DMS114 treated with DMSO at 0.1 percent for 48 hours (cell line): ENCODE measurements around the gene CNR1.
"Not testable (repeated sequence)": the region's sequence is repeated elsewhere in the genome, so short reads cannot be mapped to it uniquely, and the experiment has no call there.

Source experiments
- DNase-seq: peaks from one replicate; lab custom pipeline; 2025; ENCODE audit not compliant: unreplicated experiment; lab: John Stamatoyannopoulos, UW

CNR1 gene

GRCh38 chr6:88165844-88166492 is at the start of gene CNR1:
CNR1 (minus strand) TSS chr6:88166347; CDS start chr6:88145274, 21,073 bp downstream.
- DNase-seq = no peak

DNA sequence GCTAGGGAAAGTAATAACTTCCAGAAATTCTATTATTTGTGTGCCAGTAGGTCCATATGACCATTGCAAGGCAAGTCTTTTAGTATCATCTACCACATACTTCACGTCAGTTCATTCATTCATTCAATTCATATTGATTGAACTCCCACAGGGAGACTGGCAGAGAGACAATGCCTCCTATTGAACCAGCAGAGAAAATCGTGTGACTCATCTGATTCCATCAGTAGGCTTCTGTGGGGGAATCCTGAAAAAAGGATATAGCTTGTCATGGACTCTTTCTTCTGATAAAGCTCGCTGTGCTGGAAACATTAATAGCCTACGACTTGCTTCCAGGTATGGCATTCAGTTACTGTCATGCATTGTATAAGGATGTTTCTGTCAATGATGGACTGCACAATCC is 45.3 kb upstream of the CNR1 start:
- no peak for DNase-seq

DNA sequence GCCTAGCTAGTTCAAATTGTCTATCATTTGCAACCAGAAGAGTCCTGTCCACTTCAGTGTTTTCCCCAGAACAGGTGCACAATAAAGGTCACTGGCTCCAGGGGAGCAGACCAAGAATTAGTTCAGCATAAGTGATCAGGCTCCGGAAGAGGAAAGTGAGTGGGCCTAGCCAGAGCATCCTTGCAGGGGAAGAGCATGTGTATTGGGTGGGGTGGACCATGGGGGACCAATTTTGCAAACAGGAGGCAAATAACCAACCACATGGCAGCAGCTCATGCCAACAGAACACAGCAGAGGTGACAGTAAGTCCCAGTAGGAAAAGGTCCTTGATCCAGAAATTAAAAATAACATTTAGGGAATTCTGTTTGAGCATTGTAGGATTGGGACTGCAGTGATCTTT is 43.2 kb upstream of the CNR1 start:
- DNase-seq = no peak

DNA sequence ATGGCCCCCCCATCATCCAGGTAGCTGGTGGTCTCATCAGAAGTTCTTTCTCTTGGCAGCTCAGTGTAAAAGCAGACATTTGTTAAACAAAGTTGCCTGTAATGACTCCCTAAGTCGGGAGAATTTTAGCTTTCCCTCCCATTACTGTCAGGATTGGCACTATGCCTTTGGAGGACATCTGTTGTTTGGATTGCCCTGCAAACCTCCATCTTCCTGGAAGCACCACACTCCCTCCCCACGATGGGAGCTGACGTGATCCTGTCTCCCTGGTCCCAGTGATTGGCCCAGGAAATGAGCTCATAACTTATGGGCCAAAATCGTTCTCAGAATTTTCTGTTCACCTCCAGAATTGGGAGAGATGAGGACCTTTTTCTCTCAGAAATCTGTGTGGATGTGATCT is 42.6 kb upstream of the CNR1 start:
- no peak for DNase-seq

DNA sequence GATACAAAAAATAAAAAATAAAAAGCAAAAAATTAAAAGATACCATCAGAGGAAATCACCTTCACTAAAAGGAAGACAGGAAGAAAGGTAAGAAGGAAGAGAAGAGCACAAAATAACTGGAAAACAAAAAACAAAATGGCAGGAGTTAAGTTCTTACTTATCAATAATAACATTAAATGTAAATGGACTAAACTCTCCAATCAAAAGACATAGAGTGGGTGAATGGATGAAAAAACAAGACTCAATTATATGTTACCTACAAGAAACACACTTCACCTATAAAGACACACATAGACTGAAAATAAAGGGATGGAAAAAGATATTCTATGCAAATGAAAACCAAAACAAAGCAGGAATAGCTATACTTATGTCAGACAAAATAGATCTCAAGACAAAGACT is 35.6 kb upstream of the CNR1 start:
- DNase-seq = not testable (repeated sequence)

GRCh38 chr6:88184921-88185320 is 18.8 kb upstream of the CNR1 start:
- DNase-seq = no peak

- DNase-seq = no peak
Observed at GRCh38 chr6:88183471-88183870, 17.3 kb upstream of the CNR1 start.

- no peak for DNase-seq
Observed at GRCh38 chr6:88179692-88180091, 13.5 kb upstream of the CNR1 start.

- DNase-seq = no peak
Observed at GRCh38 chr6:88177961-88178464, 11.9 kb upstream of the CNR1 start.

DNA sequence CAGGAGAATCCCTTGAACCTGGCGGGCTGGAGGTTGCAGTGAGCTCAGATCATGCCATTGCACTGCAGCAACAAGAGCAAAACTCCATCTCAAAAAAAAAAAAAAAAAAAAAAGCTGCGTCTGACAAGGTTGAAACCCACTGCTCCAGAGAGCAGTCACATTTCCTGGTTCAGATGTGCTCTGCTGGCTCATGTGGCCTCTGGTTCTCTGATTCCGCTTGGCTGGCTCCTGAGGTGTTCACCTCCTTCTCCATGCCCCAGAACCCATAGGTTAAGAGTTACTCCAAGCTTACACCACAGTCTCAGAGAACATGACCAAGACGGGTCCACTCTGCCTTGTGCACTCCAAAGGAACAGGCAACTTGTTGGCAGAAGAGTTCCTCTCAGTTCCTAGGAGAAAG is 8.8 kb upstream of the CNR1 start:
- DNase-seq = no peak

DNA sequence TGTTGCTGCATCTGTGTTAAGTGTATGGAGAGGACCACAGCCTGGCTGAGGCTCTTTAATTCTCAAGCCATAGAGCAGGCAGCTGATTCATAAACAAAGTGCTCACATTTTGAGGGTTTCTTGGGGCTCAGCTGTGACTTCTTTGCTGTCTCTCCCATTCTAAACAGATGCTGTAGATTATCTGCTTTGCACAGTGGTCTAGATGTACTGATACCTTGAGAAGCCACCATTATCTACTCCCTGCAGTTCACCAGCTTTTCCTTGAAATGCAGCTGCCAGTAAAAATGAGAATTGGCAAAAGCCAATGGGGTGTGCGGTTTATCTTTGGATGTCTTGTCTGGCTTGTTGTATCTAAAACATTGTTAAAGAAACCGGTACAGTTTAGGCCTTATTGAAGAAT is 5.2 kb upstream of the CNR1 start:
- no peak for DNase-seq

- no peak for DNase-seq
Observed at GRCh38 chr6:88168362-88168761, 2.2 kb upstream of the CNR1 start.

DNA sequence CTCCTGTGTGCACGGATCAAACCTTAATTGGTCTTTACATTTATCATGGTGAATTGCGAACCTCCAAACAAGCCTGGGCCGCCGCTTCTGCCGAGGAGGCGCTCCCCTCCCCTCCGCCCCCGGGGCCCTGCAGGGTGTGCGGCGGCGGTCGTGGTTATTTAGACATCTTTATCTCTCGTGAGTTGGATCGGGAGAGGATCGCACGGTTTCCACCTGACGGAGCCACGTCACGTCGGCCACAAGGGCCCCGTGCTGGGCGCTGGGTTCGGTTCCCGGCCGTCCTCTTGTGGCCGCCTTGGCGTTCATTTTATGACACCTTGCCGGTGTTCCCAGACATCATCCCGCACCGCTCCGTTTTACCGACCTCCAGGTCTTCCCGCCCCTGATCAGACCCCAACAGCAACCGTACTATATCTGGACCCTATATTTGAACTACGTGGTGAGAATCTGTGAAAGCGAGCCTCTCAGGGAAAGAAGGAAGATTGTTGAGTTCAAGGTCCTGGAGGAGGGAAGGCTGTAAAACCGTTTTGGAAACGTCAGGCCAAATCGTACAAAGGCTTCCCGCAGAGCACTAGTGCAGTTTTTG is 1.3 kb upstream of the CNR1 start:
- no peak for DNase-seq

DNA sequence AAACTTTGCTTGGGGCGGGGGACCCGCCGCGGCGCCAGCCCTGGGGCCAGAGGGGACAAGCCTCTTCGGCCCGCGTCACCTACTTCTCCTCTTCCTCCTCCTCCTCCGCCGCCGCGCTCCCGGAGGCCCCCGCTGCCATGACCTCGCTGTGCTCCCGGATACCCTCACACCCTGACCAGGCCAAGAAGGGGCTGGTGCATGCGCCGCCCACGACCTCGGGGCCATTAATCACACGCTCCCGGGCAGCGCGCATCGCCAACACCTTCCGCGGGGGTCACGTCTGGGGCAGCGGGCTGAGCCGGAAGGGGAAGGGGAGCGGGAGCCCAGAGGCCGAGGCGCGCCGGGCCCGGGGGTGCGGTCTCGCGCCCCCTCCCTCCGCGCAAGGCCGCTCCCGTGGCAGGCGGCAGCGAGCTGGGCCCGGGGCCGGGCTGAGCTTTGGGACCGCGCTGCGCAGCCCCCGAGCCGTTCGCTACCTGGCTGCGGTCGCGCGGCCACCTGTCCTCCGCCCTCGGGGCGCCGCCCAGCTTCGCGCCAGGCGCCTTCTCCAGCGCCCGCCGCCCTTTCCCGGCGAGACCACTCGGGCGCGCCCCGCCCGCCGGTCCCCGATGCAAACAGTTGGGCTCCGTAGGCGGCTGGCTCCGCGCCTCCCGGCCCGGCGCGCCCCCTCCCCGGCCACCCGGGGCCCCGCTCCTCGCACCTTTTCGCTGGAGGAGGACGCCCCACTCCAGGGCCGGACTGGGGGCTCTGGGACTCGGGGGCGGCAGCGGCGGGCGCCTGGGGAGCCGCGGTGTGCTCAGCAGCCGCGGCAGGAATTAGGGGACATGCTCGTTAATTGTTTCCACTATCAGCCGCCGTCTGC is 575 bp upstream of the CNR1 start:
- no peak for DNase-seq

DNA sequence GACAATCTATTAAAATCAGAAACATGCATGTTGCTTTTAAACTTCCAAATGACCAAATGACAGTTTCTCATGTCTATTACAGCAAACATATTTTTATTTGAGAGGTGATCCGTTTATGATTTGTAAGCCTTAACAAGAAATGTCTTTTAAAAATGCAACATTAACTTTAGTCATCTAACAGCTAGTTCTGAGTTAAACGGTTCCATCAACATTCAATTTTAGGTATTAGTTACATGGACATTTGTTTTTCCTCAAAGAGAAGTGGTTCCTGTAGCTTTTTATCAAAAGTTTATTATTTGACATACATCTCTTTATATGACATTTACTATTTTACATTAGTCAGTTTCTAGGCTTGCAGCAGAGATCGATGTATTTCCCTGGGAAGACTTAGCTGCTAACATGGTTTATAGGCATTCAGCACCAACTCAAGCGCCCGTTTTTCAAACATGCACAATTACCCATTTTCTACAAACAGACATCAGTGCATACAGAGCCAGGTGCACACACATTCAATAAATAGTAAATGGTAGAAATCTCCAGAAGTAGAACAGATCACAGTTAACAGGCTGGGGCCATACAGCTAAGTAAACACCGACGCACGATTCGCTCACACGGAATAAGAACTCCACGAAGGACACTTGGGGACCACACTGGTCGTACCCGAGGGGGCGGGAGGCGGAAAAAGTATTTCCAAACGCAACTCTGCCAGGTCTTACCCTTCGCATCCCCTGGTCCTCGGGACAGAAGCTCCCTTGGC is 882 bp downstream of the CNR1 start:
- DNase-seq = no peak

DNA sequence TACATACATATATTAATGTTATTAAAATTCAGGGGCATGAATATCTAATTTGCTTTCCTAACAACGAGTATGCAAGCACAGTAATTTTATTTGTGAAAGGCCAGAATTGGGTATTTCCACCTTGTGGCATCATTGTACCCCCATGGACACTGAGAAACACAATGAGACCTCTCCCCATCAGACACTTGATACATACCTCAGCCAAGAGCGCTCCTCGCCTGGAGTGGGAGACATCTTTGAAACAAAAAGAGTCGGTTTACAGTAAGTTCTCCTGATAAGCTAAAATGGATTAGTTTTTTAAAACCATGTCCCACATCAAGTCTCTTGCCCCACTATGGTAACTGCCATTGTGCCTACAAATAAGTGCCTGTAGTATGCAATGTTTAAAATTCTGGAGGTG is 2.1 kb downstream of the CNR1 start:
- no peak for DNase-seq

DNA sequence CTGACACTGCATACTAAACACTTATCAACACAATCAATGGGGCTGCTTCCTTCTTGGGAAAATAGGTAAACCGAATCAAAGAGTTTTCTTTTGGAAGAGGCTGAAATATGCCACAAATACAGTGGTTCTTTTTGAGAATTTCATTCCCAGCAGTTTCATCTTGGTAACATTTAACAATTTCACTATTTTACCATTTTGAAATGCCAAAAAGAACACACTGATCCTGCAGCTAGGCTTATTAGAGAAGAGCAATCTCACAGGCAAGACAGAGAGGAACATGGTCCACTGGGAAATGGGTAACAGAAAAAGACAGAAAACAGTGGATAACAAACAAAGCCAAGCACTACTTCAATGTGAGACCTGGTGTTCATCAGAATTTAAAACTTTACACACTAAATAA is 2.5 kb downstream of the CNR1 start:
- DNase-seq = no peak

GRCh38 chr6:88161940-88162339 is 4.2 kb downstream of the CNR1 start:
- no peak for DNase-seq

DNA sequence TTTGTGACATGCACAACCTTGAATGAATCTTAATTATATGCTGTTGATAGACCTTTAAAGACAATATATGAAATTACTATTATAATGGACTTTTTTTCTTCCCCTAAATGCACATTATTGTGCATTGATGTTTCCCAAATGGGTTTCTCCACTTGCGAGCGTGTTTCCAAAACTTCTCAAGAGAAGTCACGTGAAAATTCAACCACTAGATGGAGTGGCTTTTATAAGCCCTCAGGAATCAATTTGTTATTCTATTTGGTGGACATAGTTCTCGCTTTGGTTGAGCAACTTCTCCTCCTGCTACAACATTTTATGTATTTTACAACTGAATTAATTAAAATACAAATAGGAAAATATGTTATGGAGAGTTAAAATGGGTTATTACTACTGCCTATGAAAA is 9.0 kb downstream of the CNR1 start:
- no peak for DNase-seq

DNA sequence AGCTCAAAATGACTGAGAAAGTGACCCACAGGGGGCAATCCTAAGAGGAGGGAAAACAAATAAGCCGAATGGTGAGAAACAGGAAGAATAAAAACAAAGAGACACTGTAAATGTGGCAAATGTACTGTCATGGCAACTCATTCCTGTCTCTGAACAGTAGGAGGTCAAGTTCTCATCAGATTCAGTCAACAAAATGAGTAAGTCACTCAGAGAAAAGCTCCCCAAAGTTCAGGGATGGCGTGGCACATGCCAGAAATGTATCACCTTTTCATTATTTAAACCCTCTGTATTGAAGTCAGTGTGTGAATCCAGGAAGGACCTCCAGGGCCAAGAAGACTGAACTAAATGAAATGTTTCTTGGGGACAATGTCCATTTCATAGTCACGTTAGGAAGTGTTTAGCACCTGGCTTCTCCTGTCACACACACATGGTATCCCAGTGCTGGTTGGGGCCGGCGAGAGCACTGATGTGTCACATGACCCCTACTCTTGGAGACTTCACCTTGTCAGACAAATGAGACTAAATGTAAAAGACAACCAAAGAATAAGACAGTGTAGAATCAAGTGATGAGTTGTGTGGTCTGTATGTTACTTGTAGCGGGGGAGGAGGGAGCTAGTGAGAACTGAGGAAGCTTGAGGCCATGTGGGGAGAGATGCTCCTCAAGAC is 20.7 kb downstream of the CNR1 start:
- no peak for DNase-seq
